Type B pancreatic cell (in vitro differentiated cells): Measurements from ENCODE around the gene CLDN18. TPM values are rescaled to one million over a fixed set of nuclear protein-coding genes. Genes with fewer than 3 reads are reported as not detected.

Experiments used
- DNase-seq: peaks from one replicate; pipeline ENCODE4 v3.0.0; 2021; ENCODE audit warnings: mixed read lengths; ENCODE audit not compliant: unreplicated experiment; ENCODE audit errors: extremely low spot score
- H3K27ac Mint-ChIP-seq: 2 replicates; pipeline ENCODE4 v1.8.0; 2021; ENCODE audit warnings: mild to moderate bottlenecking, mixed read lengths
- H3K27me3 Mint-ChIP-seq: 2 replicates; pipeline ENCODE4 v1.8.0; 2021; ENCODE audit warnings: mixed read lengths
- H3K36me3 Mint-ChIP-seq: 2 replicates; pipeline ENCODE4 v1.8.0; 2021; ENCODE audit warnings: mixed read lengths
- H3K4me1 Mint-ChIP-seq: one replicate; pipeline ENCODE4 v1.8.0; 2021; ENCODE audit warnings: mixed read lengths; ENCODE audit not compliant: unreplicated experiment
- H3K4me3 Mint-ChIP-seq: 2 replicates; pipeline ENCODE4 v1.8.0; 2021; ENCODE audit warnings: mild to moderate bottlenecking, mixed read lengths
- H3K9me3 Mint-ChIP-seq: 2 replicates; pipeline ENCODE4 v1.8.0; 2021; ENCODE audit warnings: mixed read lengths
- total RNA-seq: library from RNA; stranded (reverse); gene quantifications from 2 replicates; pipeline ENCODE4 v1.2.1, GENCODE V29; 2021; ENCODE audit warnings: low replicate concordance
- TF ChIP-seq, protein P1 (sequence below): fragments of 200-600 bp; sonication (generic); conservative IDR thresholded peaks from 2 replicates; pipeline ENCODE4 v1.5.0; 2021; ENCODE audit warnings: antibody characterized with exemption, mild to moderate bottlenecking

The CLDN18 gene
- total RNA-seq, 1 donor from 2014 or later: 50.8 TPM

DNA sequence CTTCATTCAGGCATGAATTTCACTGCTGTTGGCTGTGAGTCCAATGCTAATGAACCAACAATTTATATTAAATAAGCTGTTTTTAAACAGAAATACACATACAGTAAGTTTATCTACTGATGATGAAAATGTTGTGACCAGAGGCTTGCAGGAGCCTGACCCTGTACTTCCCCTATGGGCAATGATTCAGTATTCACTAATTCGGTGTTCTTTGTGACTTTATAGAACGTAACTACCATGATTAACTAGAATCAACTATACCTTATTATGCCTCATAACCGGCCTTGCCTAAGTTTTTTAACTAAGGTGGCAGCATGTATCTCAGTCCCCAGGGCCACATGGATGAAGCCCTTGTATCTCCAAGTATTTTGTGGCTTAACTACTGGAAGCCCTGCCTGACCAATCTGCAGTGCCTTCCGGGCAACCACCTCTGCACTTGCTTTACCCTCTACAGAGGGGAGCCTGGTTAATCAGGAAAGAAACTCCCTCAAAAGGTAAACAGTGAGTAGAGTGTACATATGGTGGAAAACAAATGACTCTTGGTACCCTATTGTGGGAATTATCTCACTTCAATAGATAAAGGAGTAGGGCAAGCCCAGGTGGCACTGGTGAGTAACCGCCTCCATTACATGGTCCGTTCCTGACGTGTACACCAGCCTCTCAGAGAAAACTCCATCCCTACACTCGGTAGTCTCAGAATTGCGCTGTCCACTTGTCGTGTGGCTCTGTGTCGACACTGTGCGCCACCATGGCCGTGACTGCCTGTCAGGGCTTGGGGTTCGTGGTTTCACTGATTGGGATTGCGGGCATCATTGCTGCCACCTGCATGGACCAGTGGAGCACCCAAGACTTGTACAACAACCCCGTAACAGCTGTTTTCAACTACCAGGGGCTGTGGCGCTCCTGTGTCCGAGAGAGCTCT is 11.6 kb upstream of the CLDN18 start:
- Mint-ChIP-seq H3K27me3 (peaks cover 3% of the 10 kb centered on the region), H3K4me1 (no peaks in the 10 kb centered on the region), H3K4me3 (peak overlapping the region; percentile 66), H3K36me3 (no peaks in the 10 kb centered on the region), H3K27ac (no peak overlapping the region), H3K9me3 (peaks cover 7% of the 10 kb centered on the region)
- TF ChIP-seq, protein P1, sequence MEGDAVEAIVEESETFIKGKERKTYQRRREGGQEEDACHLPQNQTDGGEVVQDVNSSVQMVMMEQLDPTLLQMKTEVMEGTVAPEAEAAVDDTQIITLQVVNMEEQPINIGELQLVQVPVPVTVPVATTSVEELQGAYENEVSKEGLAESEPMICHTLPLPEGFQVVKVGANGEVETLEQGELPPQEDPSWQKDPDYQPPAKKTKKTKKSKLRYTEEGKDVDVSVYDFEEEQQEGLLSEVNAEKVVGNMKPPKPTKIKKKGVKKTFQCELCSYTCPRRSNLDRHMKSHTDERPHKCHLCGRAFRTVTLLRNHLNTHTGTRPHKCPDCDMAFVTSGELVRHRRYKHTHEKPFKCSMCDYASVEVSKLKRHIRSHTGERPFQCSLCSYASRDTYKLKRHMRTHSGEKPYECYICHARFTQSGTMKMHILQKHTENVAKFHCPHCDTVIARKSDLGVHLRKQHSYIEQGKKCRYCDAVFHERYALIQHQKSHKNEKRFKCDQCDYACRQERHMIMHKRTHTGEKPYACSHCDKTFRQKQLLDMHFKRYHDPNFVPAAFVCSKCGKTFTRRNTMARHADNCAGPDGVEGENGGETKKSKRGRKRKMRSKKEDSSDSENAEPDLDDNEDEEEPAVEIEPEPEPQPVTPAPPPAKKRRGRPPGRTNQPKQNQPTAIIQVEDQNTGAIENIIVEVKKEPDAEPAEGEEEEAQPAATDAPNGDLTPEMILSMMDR: no peak
- no peak for DNase-seq

- DNase-seq: no peak
- Mint-ChIP-seq H3K27ac (no peak overlapping the region), H3K9me3 (no peaks in the 10 kb centered on the region), H3K4me1 (no peaks in the 10 kb centered on the region), H3K36me3 (no peaks in the 10 kb centered on the region), H3K4me3 (no peak overlapping the region), H3K27me3 (peaks cover 3% of the 10 kb centered on the region)
- TF ChIP-seq, protein P1: no peak
These were observed 6.9 kb upstream of the CLDN18 start for GRCh38 chr3:138003069-138003468.

GRCh38 chr3:138005627-138006026 is 4.3 kb upstream of the CLDN18 start:
- Mint-ChIP-seq H3K4me3 (no peak overlapping the region), H3K9me3 (no peaks in the 10 kb centered on the region), H3K4me1 (no peaks in the 10 kb centered on the region), H3K36me3 (no peaks in the 10 kb centered on the region), H3K27ac (no peak overlapping the region), H3K27me3 (no peaks in the 10 kb centered on the region)
- TF ChIP-seq, protein P1: no peak
- DNase-seq: no peak

GRCh38 chr3:138007898-138008297 is 2.1 kb upstream of the CLDN18 start:
- no peaks in the 10 kb centered on the region for H3K4me1 Mint-ChIP-seq
- no peak overlapping the region for H3K4me3 Mint-ChIP-seq
- no peak for DNase-seq
- no peaks in the 10 kb centered on the region for H3K9me3 Mint-ChIP-seq
- H3K27ac Mint-ChIP-seq: no peak overlapping the region
- no peaks in the 10 kb centered on the region for H3K36me3 Mint-ChIP-seq
- H3K27me3 Mint-ChIP-seq: no peaks in the 10 kb centered on the region
- TF ChIP-seq, protein P1: no peak

DNA sequence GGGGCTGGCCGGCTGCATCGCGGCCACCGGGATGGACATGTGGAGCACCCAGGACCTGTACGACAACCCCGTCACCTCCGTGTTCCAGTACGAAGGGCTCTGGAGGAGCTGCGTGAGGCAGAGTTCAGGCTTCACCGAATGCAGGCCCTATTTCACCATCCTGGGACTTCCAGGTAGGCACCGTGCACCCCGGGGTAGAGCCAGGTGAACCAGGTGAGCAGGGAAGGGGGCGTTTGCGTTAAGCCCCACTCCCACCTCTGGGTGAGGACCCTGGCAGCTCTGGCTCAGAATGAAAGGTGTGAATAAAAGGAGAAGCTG is 267 bp downstream of the CLDN18 start:
- H3K4me3 Mint-ChIP-seq: no peak overlapping the region
- no peaks in the 10 kb centered on the region for H3K4me1 Mint-ChIP-seq
- no peak for DNase-seq
- no peaks in the 10 kb centered on the region for H3K36me3 Mint-ChIP-seq
- H3K27me3 Mint-ChIP-seq: no peaks in the 10 kb centered on the region
- no peak overlapping the region for H3K27ac Mint-ChIP-seq
- TF ChIP-seq, protein P1: no peak
- H3K9me3 Mint-ChIP-seq: no peaks in the 10 kb centered on the region
